SKM-1 treated with dmso at 0.1 percent for 144 hours (cell line): ENCODE measurements around the gene METTL1.
A peak's percentile ranks its signal among the peaks of the same experiment; 100 is the strongest.
"Not testable (repeated sequence)": the region's sequence is repeated elsewhere in the genome, so short reads cannot be mapped to it uniquely, and the experiment has no call there.

ENCODE experiments used
- DNase-seq: peaks from one replicate; lab custom pipeline; 2025; ENCODE audit not compliant: unreplicated experiment; lab: John Stamatoyannopoulos, UW

The METTL1 gene

GRCh38 chr12:57771873-57772428 lies at the start of gene METTL1:
TSS of gene METTL1 (minus strand) at chr12:57772105. CDS start at chr12:57772083, 22 bp downstream.
- peak; percentile 78 for DNase-seq

GRCh38 chr12:57821015-57821414 lies 49.1 kb upstream of the METTL1 start:
- DNase-seq = not testable (repeated sequence)

- DNase-seq = not testable (repeated sequence)
Observed at GRCh38 chr12:57820119-57820518, 48.2 kb upstream of the METTL1 start.

- DNase-seq = not testable (repeated sequence)
Observed at GRCh38 chr12:57817990-57818331, 46.1 kb upstream of the METTL1 start.

GRCh38 chr12:57817261-57817989 lies 45.5 kb upstream of the METTL1 start:
- no peak for DNase-seq

- DNase-seq = peak; percentile 61
Observed at GRCh38 chr12:57816855-57817151, 44.9 kb upstream of the METTL1 start.

- no peak for DNase-seq
Observed at GRCh38 chr12:57816001-57816854, 44.3 kb upstream of the METTL1 start.

GRCh38 chr12:57815177-57816000 lies 43.5 kb upstream of the METTL1 start:
- no peak for DNase-seq

- DNase-seq = no peak
Observed at GRCh38 chr12:57813971-57814772, 42.3 kb upstream of the METTL1 start.

GRCh38 chr12:57813111-57813970 lies 41.4 kb upstream of the METTL1 start:
- DNase-seq = no peak

- DNase-seq = no peak
Observed at GRCh38 chr12:57811028-57811755, 39.3 kb upstream of the METTL1 start.

GRCh38 chr12:57810450-57810849 lies 38.5 kb upstream of the METTL1 start:
- no peak for DNase-seq

GRCh38 chr12:57809425-57809824 lies 37.5 kb upstream of the METTL1 start:
- DNase-seq = no peak

- no peak for DNase-seq
Observed at GRCh38 chr12:57808351-57808750, 36.4 kb upstream of the METTL1 start.

GRCh38 chr12:57807285-57807684 lies 35.4 kb upstream of the METTL1 start:
- DNase-seq = no peak

- DNase-seq = no peak
Observed at GRCh38 chr12:57806677-57807076, 34.8 kb upstream of the METTL1 start.

- DNase-seq = peak; percentile 1
Observed at GRCh38 chr12:57803319-57803893, 31.5 kb upstream of the METTL1 start.

GRCh38 chr12:57802607-57803006 lies 30.7 kb upstream of the METTL1 start:
- DNase-seq = no peak

- DNase-seq = no peak
Observed at GRCh38 chr12:57800965-57801364, 29.1 kb upstream of the METTL1 start.
